Tibial nerve (tissue), 4 donors: ENCODE data around the gene TLK1.

Experiments
- CTCF ChIP-seq, 5 experiments: fragments of 200-600 bp in 3 of 5; fragments of 450-650 bp in 2 of 5; sonication (generic) in 3 of 5; IDR thresholded peaks; one replicate each; pipeline ENCODE4 v1.5.1; 2016 to 2019; ENCODE audit warnings: antibody characterized with exemption in 5 of 5, mild to moderate bottlenecking in 3 of 5, moderate library complexity in 2 of 5
- EP300 ChIP-seq, 2 donors: sonication (generic); formaldehyde crosslinking; IDR thresholded peaks; one replicate each; pipeline ENCODE4 v1.6.1; 2017; ENCODE audit warnings: antibody characterized with exemption in 2 of 2, mild to moderate bottlenecking in 1 of 2
- POLR2A ChIP-seq, 2 donors: fragments of 450-650 bp; IDR thresholded peaks; one replicate each; pipeline ENCODE4 v1.6.1; 2017; ENCODE audit warnings: antibody characterized with exemption in 2 of 2, mild to moderate bottlenecking in 2 of 2, moderate library complexity in 2 of 2

- no peak for TF ChIP-seq CTCF (IDR thresholded peaks at IDR 0.05)
- TF ChIP-seq POLR2A (IDR thresholded peaks at IDR 0.05): no peak
- no peak for TF ChIP-seq EP300 (IDR thresholded peaks at IDR 0.05)
Observed at GRCh38 chr2:171136024-171136423, 24.7 kb downstream of the TLK1 start.
